Measurements from ENCODE around the gene POLR2H.
A peak's percentile ranks its signal among the peaks of the same experiment; 100 is the strongest.

POLR2H gene

GRCh38 chr3:184361532-184361931 lies at the start of gene POLR2H, which contains the start of gene CLCN2:
POLR2H (plus strand) TSS chr3:184361710; CDS start chr3:184363493, 1,783 bp downstream.
CLCN2 (minus strand) TSS chr3:184361605; CDS start chr3:184361479, 126 bp downstream.
- H3K27ac ChIP-seq: peak within 1 kb of the TSS; percentile 74
- H3K79me2 ChIP-seq (ENCODE audit: insufficient read depth, low read depth): peaks cover 19% of the 10 kb centered on the region
- H2AFZ ChIP-seq (ENCODE audit: low read depth): peak within 1 kb of the TSS; percentile 45
- peak within 1 kb of the TSS; percentile 85 for H3K4me2 ChIP-seq
- peak within 1 kb of the TSS; percentile 60 for H3K9ac ChIP-seq
- peaks cover 14% of the 10 kb centered on the region for H3K4me1 ChIP-seq (ENCODE audit: low read depth, poor library complexity, severe bottlenecking)
- H3K36me3 ChIP-seq (ENCODE audit: insufficient read depth): peaks cover 5% of the 10 kb centered on the region; the same call in 1 of the 2 replicates
- no peak for TF ChIP-seq CTCF (conservative IDR thresholded peaks at IDR 0.05; ENCODE audit: low read depth, low read length)
- H3K27me3 ChIP-seq (ENCODE audit: insufficient read depth, low read depth): no peaks in the 10 kb centered on the region
- H3K4me3 ChIP-seq (IDR thresholded peaks at IDR 0.05; ENCODE audit: insufficient read depth, low read depth, low read length): no peak within 1 kb of the TSS
- no peaks in the 10 kb centered on the region for H4K20me1 ChIP-seq (ENCODE audit: insufficient read depth)

- peaks cover 45% of the 10 kb centered on the region for H3K79me2 ChIP-seq (ENCODE audit: insufficient read depth, low read depth)
- no peaks in the 10 kb centered on the region for H3K27me3 ChIP-seq (ENCODE audit: insufficient read depth, low read depth)
- peaks cover 38% of the 10 kb centered on the region for H3K4me1 ChIP-seq (ENCODE audit: low read depth, poor library complexity, severe bottlenecking)
- peak within 1 kb of the TSS; percentile 97 for H3K9ac ChIP-seq
- peak within 1 kb of the TSS; percentile 17 for H3K4me3 ChIP-seq (IDR thresholded peaks at IDR 0.05; ENCODE audit: insufficient read depth, low read depth, low read length)
- H3K36me3 ChIP-seq (ENCODE audit: insufficient read depth): peaks cover 10% of the 10 kb centered on the region; the same call in 1 of the 2 replicates
- H2AFZ ChIP-seq (ENCODE audit: low read depth): peak within 1 kb of the TSS; percentile 82
- peak within 1 kb of the TSS; percentile 79 for H3K4me2 ChIP-seq
- no peak for TF ChIP-seq CTCF (conservative IDR thresholded peaks at IDR 0.05; ENCODE audit: low read depth, low read length)
- peak within 1 kb of the TSS; percentile 78 for H3K27ac ChIP-seq
- H4K20me1 ChIP-seq (ENCODE audit: insufficient read depth): peaks cover 31% of the 10 kb centered on the region
Observed at GRCh38 chr3:184314363-184314699, 47.2 kb upstream of the POLR2H start, which contains the start of gene EIF4G1. EIF4G1 (plus strand) TSS chr3:184314606; CDS start chr3:184315797, 1,191 bp downstream.

- H3K79me2 ChIP-seq (ENCODE audit: insufficient read depth, low read depth): peaks cover 51% of the 10 kb centered on the region
- H3K27ac ChIP-seq: peak overlapping the region; percentile 78
- H4K20me1 ChIP-seq (ENCODE audit: insufficient read depth): peaks cover 34% of the 10 kb centered on the region
- H3K4me1 ChIP-seq (ENCODE audit: low read depth, poor library complexity, severe bottlenecking): peaks cover 43% of the 10 kb centered on the region
- no peaks in the 10 kb centered on the region for H3K27me3 ChIP-seq (ENCODE audit: insufficient read depth, low read depth)
- H3K4me2 ChIP-seq: peak overlapping the region; percentile 79
- H3K4me3 ChIP-seq (IDR thresholded peaks at IDR 0.05; ENCODE audit: insufficient read depth, low read depth, low read length): peak overlapping the region; percentile 17
- H3K9ac ChIP-seq: peak overlapping the region; percentile 97
- no peak overlapping the region for H2AFZ ChIP-seq (ENCODE audit: low read depth)
- TF ChIP-seq CTCF (conservative IDR thresholded peaks at IDR 0.05; ENCODE audit: low read depth, low read length): no peak
- H3K36me3 ChIP-seq (ENCODE audit: insufficient read depth): peaks cover 10% of the 10 kb centered on the region; the same call in 1 of the 2 replicates
Observed at GRCh38 chr3:184314700-184315542, 46.6 kb upstream of the POLR2H start.

- no peak for TF ChIP-seq CTCF (conservative IDR thresholded peaks at IDR 0.05; ENCODE audit: low read depth, low read length)
- peak overlapping the region; percentile 17 for H3K4me3 ChIP-seq (IDR thresholded peaks at IDR 0.05; ENCODE audit: insufficient read depth, low read depth, low read length)
- peaks cover 14% of the 10 kb centered on the region; the same call in 1 of the 2 replicates for H3K36me3 ChIP-seq (ENCODE audit: insufficient read depth)
- peaks cover 49% of the 10 kb centered on the region for H3K4me1 ChIP-seq (ENCODE audit: low read depth, poor library complexity, severe bottlenecking)
- no peak overlapping the region for H2AFZ ChIP-seq (ENCODE audit: low read depth)
- H3K9ac ChIP-seq: peak overlapping the region; percentile 97
- H4K20me1 ChIP-seq (ENCODE audit: insufficient read depth): peaks cover 37% of the 10 kb centered on the region
- no peaks in the 10 kb centered on the region for H3K27me3 ChIP-seq (ENCODE audit: insufficient read depth, low read depth)
- peaks cover 55% of the 10 kb centered on the region for H3K79me2 ChIP-seq (ENCODE audit: insufficient read depth, low read depth)
- peak overlapping the region; percentile 79 for H3K4me2 ChIP-seq
- H3K27ac ChIP-seq: peak overlapping the region; percentile 78
Observed at GRCh38 chr3:184315543-184315867, 46.0 kb upstream of the POLR2H start.

All from KMS-11 (cell line).